ENCODE results near the gene MTNR1A.

Gene MTNR1A

DNA sequence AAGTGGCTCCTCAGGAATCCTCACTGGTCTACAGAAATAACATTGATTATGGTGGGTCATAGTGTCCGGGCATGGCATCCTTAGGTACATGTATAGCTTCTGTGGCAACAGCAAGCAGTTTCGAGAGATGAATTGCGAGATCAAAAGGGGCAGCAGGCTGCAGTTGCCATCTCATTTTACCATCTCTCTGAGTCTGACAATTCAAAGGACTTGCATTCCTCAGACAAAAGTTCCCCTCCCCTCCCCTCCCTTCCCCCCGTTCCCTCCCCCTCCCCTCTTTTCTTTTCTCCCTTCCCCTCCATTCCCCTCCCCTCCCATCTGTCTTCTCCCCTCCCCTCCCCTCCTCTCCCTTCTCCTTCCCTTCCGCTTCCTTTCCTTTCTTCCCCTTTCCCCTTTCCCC is 70.2 kb downstream of the MTNR1A start:
- DNase-seq, result no peak

- no peak for DNase-seq
Observed at GRCh38 chr4:186483656-186484055, 71.7 kb downstream of the MTNR1A start.

Measured in NCI-H526 treated with DMSO at 0.1 percent for 48 hours (cell line).